ENCODE data around the gene CCDC24.

DNA sequence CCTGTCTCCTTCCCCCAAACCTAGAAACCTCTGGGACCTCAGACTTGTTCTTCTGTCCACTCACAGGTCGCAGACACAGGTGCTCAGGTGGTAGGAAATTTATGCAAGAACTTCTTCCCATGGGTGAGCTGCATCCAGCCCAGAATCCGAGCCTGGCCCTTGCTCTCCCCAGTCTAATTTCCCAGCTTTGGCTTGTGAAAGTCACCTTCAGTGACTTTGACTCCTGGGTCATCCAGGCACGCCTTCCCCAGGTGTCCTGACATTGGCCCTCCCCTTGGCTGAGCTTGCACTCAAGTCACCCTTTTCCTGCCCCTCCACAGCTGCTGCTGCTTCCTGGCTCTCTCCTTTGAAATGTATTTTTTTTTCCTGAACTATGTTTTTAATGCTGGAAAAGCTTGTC, 38.0 kb upstream of the CCDC24 start:
- no peak for TF ChIP-seq CTCF (IDR thresholded peaks at IDR 0.05; ENCODE audit: low read length)
- no peak for TF ChIP-seq EZH2 (IDR thresholded peaks at IDR 0.05; ENCODE audit: borderline replicate concordance, low read length)
